COLO829 (cell line): Measurements from ENCODE around the gene SREBF1.

ENCODE experiments used
- DNase-seq: peaks from one replicate; pipeline ENCODE4 v3.0.0; 2012; ENCODE audit warnings: low spot score

The SREBF1 gene

GRCh38 chr17:17824119-17824782, 12.5 kb downstream of the SREBF1 start:
- DNase-seq: no peak

- peak; percentile 87 for DNase-seq
Observed at GRCh38 chr17:17823433-17824118, 13.2 kb downstream of the SREBF1 start.

- no peak for DNase-seq
Observed at GRCh38 chr17:17822616-17823015, 14.2 kb downstream of the SREBF1 start.

GRCh38 chr17:17822189-17822588, 14.6 kb downstream of the SREBF1 start:
- no peak for DNase-seq

- DNase-seq: no peak
Observed at GRCh38 chr17:17820463-17821158, 16.2 kb downstream of the SREBF1 start.

GRCh38 chr17:17820046-17820445, 16.7 kb downstream of the SREBF1 start:
- no peak for DNase-seq

- DNase-seq: peak; percentile 85
Observed at GRCh38 chr17:17819561-17819995, 17.2 kb downstream of the SREBF1 start.

- DNase-seq: no peak
Observed at GRCh38 chr17:17819111-17819510, 17.7 kb downstream of the SREBF1 start.

GRCh38 chr17:17818088-17818526, 18.7 kb downstream of the SREBF1 start:
- DNase-seq: peak; percentile 78

GRCh38 chr17:17817552-17817947, 19.2 kb downstream of the SREBF1 start:
- DNase-seq: no peak

GRCh38 chr17:17816831-17817551, 19.8 kb downstream of the SREBF1 start:
- no peak for DNase-seq

GRCh38 chr17:17816240-17816814, 20.5 kb downstream of the SREBF1 start:
- no peak for DNase-seq

- no peak for DNase-seq
Observed at GRCh38 chr17:17815436-17816200, 21.2 kb downstream of the SREBF1 start.

GRCh38 chr17:17815062-17815406, 21.8 kb downstream of the SREBF1 start:
- no peak for DNase-seq

- DNase-seq: no peak
Observed at GRCh38 chr17:17814162-17815061, 22.4 kb downstream of the SREBF1 start.

GRCh38 chr17:17813725-17814095, 23.1 kb downstream of the SREBF1 start:
- no peak for DNase-seq

- no peak for DNase-seq
Observed at GRCh38 chr17:17813055-17813724, 23.6 kb downstream of the SREBF1 start.

GRCh38 chr17:17812211-17813054, 24.4 kb downstream of the SREBF1 start:
- DNase-seq: peak; percentile 72
